HG03139 (cell line): ENCODE measurements around the gene FAM110D.

Experiments
- ATAC-seq: cut with Tn5 transposase; IDR thresholded peaks from one replicate; pipeline ENCODE4 v1.9.1; 2021; ENCODE audit not compliant: unreplicated experiment

Gene FAM110D

GRCh38 chr1:26184086-26184485, 25.2 kb downstream of the FAM110D start:
- ATAC-seq, result no peak

GRCh38 chr1:26184883-26185282, 26.0 kb downstream of the FAM110D start:
- ATAC-seq, result no peak

- ATAC-seq, result no peak
These were observed 29.0 kb downstream of the FAM110D start for GRCh38 chr1:26187882-26188281.

GRCh38 chr1:26188477-26188876, 29.6 kb downstream of the FAM110D start:
- ATAC-seq, result no peak

GRCh38 chr1:26189331-26189730, 30.5 kb downstream of the FAM110D start:
- ATAC-seq, result no peak

GRCh38 chr1:26189751-26190275, 30.9 kb downstream of the FAM110D start:
- no peak for ATAC-seq

- no peak for ATAC-seq
These were observed 31.6 kb downstream of the FAM110D start, which contains the start of gene CATSPER4 for GRCh38 chr1:26190373-26190987. CATSPER4 (plus strand) TSS chr1:26190602; CDS start chr1:26190628, 26 bp downstream.

- ATAC-seq, result no peak
These were observed 32.9 kb downstream of the FAM110D start for GRCh38 chr1:26191739-26192138.

GRCh38 chr1:26195805-26196204, 36.9 kb downstream of the FAM110D start:
- no peak for ATAC-seq

- ATAC-seq, result no peak
These were observed 38.4 kb downstream of the FAM110D start for GRCh38 chr1:26197301-26197700.

GRCh38 chr1:26197813-26198212, 38.9 kb downstream of the FAM110D start:
- no peak for ATAC-seq

GRCh38 chr1:26200413-26200812, 41.5 kb downstream of the FAM110D start:
- ATAC-seq, result no peak

GRCh38 chr1:26203642-26204318, 44.9 kb downstream of the FAM110D start:
- ATAC-seq, result no peak

- ATAC-seq, result no peak
These were observed 51.4 kb downstream of the FAM110D start for GRCh38 chr1:26210147-26210870.

- ATAC-seq, result no peak
These were observed 53.8 kb downstream of the FAM110D start for GRCh38 chr1:26212726-26213125.

- ATAC-seq, result no peak
These were observed 54.5 kb downstream of the FAM110D start for GRCh38 chr1:26213335-26213905.
